HepG2 (cell line): ENCODE measurements around the gene GRM8. TPM values are rescaled to one million over a fixed set of nuclear protein-coding genes. Genes with fewer than 3 reads are reported as not detected.
"Not testable (repeated sequence)": the region's sequence is repeated elsewhere in the genome, so short reads cannot be mapped to it uniquely, and the experiment has no call there.

Experiments
- ATAC-seq: fragments of 200-7000 bp; cut with Tn5 transposase; 3 replicates; pipeline ENCODE4 v1.9.1; 2020; ENCODE audit warnings: mild to moderate bottlenecking, moderate library complexity
- BruUV-seq: library from RNA; stranded (reverse); fragments of 400-500 nt; replicated peaks from 2 replicates; lab custom pipeline; 2021; lab: Mats Ljungman, UMichigan
- CTCF ChIA-PET: fragments of 300-600 bp; formaldehyde crosslinking; extraction: SDS; loops from one replicate; lab custom pipeline; 2021; ENCODE audit warnings: low total read pairs, inconsistent platforms, low intra/inter-chr PET ratio; lab: Yijun Ruan, JAX
- POLR2A ChIA-PET: fragments of 350-600 bp; sonication (Branson Sonifier 250); formaldehyde crosslinking; loops from one replicate; lab custom pipeline; 2020; ENCODE audit warnings: antibody characterized with exemption, inconsistent platforms; lab: Yijun Ruan, JAX
- DNase-seq: peaks from one replicate; pipeline ENCODE4 v3.0.0-alpha.2; 2015; ENCODE audit warnings: low spot score
- FAIRE-seq: peaks from 3 replicates; lab custom pipeline; 2011; peaks lifted over from hg19 to GRCh38; lab: Jason Lieb, UNC
- H2AFZ ChIP-seq: one replicate; pipeline ENCODE4 v1.6.1; 2011; ENCODE audit warnings: low read length, inconsistent platforms
- H3K27ac ChIP-seq: fragments of 300-600 bp; 3 replicates; pipeline ENCODE4 v1.8.0; 2011; ENCODE audit warnings: mixed run types, mild to moderate bottlenecking, mixed read lengths, low read length, inconsistent platforms; ENCODE audit not compliant: insufficient read depth; ENCODE audit errors: extremely low read length
- H3K27me3 ChIP-seq, 2 experiments: fragments of 200-600 bp in 1 of 2; 2 replicates in 1 of 2; 3 replicates in 1 of 2; pipeline versions ENCODE4 v1.6.0 to v1.8.0; 2011; ENCODE audit warnings: low read length in 2 of 2, mild to moderate bottlenecking in 2 of 2, moderate library complexity in 2 of 2, inconsistent platforms in 1 of 2; ENCODE audit not compliant: insufficient read depth in 2 of 2, control insufficient read depth in 1 of 2
- H3K36me3 ChIP-seq, 2 experiments: fragments of 200-600 bp in 1 of 2; replicated peaks in 1 of 2; 2 replicates in 1 of 2; 3 replicates in 1 of 2; pipeline versions ENCODE4 v1.5.1 to v1.8.0; 2011; ENCODE audit warnings: low read length in 2 of 2, inconsistent platforms in 1 of 2; ENCODE audit not compliant: insufficient read depth in 2 of 2, control insufficient read depth in 1 of 2
- H3K4me1 ChIP-seq: 2 replicates; pipeline ENCODE4 v1.5.1; 2012; ENCODE audit warnings: low read length, inconsistent platforms; ENCODE audit not compliant: insufficient read depth
- H3K4me2 ChIP-seq: 2 replicates; pipeline ENCODE4 v1.6.0; 2011; ENCODE audit warnings: low read depth, low read length, inconsistent platforms
- H3K4me3 ChIP-seq, 3 experiments: fragments of 200-600 bp in 1 of 3; sonication (generic), shearing (Covaris generic) in 1 of 3; replicated peaks in 1 of 3; 2 replicates each; pipeline ENCODE4 v1.5.1; 2011 to 2016; ENCODE audit warnings: low read length in 3 of 3, inconsistent platforms in 2 of 3, low read depth in 2 of 3, mild to moderate bottlenecking in 2 of 3, control low read depth in 1 of 3, mixed read lengths in 1 of 3; ENCODE audit not compliant: insufficient read depth in 1 of 3
- H3K79me2 ChIP-seq: one replicate; pipeline ENCODE4 v1.6.1; 2011; ENCODE audit warnings: low read length, inconsistent platforms; ENCODE audit not compliant: insufficient read depth
- H3K9ac ChIP-seq: 2 replicates; pipeline ENCODE4 v1.6.0; 2011; ENCODE audit warnings: mild to moderate bottlenecking, low read depth, low read length, inconsistent platforms; ENCODE audit not compliant: insufficient read depth
- H3K9me3 ChIP-seq: 2 replicates; pipeline ENCODE4 v1.5.1; 2012; ENCODE audit warnings: mild to moderate bottlenecking, low read length
- H4K20me1 ChIP-seq: 2 replicates; pipeline ENCODE4 v1.6.0; 2011; ENCODE audit warnings: inconsistent platforms, mild to moderate bottlenecking, low read length, moderate library complexity; ENCODE audit not compliant: insufficient read depth
- ATF7 ChIP-seq, 2 experiments: fragments of 450-650 bp in 1 of 2; sonication (generic) in 1 of 2; formaldehyde crosslinking in 1 of 2; IDR thresholded peaks; 2 replicates each; pipeline versions ENCODE4 v1.4.0 to v1.6.1; 2016 to 2020; ENCODE audit warnings: antibody characterized with exemption in 1 of 2, mild to moderate bottlenecking in 1 of 2, missing genetic modification reagents in 1 of 2
- CCAR2 ChIP-seq: fragments of 200-400 bp; formaldehyde crosslinking; optimal IDR thresholded peaks from 2 replicates; pipeline ENCODE3; 2018; ENCODE audit warnings: low read depth, mild to moderate bottlenecking, low read length, moderate library complexity
- CREB1 ChIP-seq, 2 experiments: fragments of 450-650 bp in 1 of 2; IDR thresholded peaks; 2 replicates each; pipeline ENCODE4 v1.6.1; 2016 to 2017; ENCODE audit warnings: control low read depth in 1 of 2, mild to moderate bottlenecking in 1 of 2, missing compliant biosample characterization in 1 of 2, missing genetic modification characterization in 1 of 2
- KMT2B ChIP-seq: IDR thresholded peaks from 2 replicates; pipeline ENCODE4 v1.6.1; 2016; ENCODE audit warnings: missing genetic modification reagents, missing compliant biosample characterization
- TAF15 ChIP-seq: fragments of 200-400 bp; formaldehyde crosslinking; IDR thresholded peaks from one replicate; pipeline ENCODE4 v1.6.1; 2018; ENCODE audit warnings: mild to moderate bottlenecking, low read depth, low read length; ENCODE audit not compliant: poor library complexity, severe bottlenecking
- TBL1XR1 ChIP-seq: fragments of 150-350 bp; IDR thresholded peaks from 2 replicates; pipeline ENCODE4 v1.6.1; 2014; ENCODE audit warnings: borderline replicate concordance, low read length; ENCODE audit not compliant: partially characterized antibody
- THAP11 ChIP-seq: IDR thresholded peaks from 2 replicates; pipeline ENCODE4 v1.6.1; 2016; ENCODE audit warnings: missing biosample characterization, missing genetic modification reagents
- ZFP41 ChIP-seq: sonication (generic); formaldehyde crosslinking; IDR thresholded peaks from 2 replicates; pipeline ENCODE4 v1.4.0; 2020; ENCODE audit warnings: mild to moderate bottlenecking, missing genetic modification reagents, borderline replicate concordance
- ZNF530 ChIP-seq: sonication (generic); formaldehyde crosslinking; IDR thresholded peaks from 2 replicates; pipeline ENCODE4 v1.5.0; 2020; ENCODE audit warnings: low read depth, mild to moderate bottlenecking, missing genetic modification reagents
- WGBS: methylation state at CpG from one replicate; pipeline ENCODE4 v1.1.6; 2017; ENCODE audit warnings: low lambda C conversion rate; 5-methylcytosine and 5-hydroxymethylcytosine counted together
- in situ Hi-C: cut with HindIII; loops from 2 replicates; pipeline ENCODE4 v1.10.0; 2017; ENCODE audit warnings: low pct_unique_long_range_greater_than_20kb; ENCODE audit not compliant: extremely low pct_ligation_motif_present
- intact Hi-C: fragments of 100-400 bp; cut with micrococcal nuclease; formaldehyde crosslinking; loops from one replicate; pipeline ENCODE4 v1.10.0; 2022; ENCODE audit not compliant: unreplicated experiment
- polyA plus RNA-seq, 8 experiments: library from polyadenylated mRNA; depleted of rRNA in 3 of 8; stranded (reverse) in 7 of 8; unstranded in 1 of 8; fragments of >200 nt; fragmentation: Illumina TruSeq in 4 of 8; extraction: Trizol in 4 of 8; gene quantifications; 2 replicates each; pipeline versions ENCODE4 v1.2.1 to v1.2.3, GENCODE V29; 2011 to 2016; ENCODE audit warnings: low read depth in 4 of 8, missing spikeins in 1 of 8, mixed read lengths in 1 of 8; ENCODE audit not compliant: insufficient read depth in 1 of 8
- total RNA-seq, 5 experiments: library from RNA; depleted of rRNA; stranded (reverse); fragments of >200 nt; fragmentation: Illumina TruSeq; extraction: Trizol; gene quantifications; 2 replicates each; pipeline ENCODE4 v1.2.3, GENCODE V29; 2016; ENCODE audit warnings: low read depth in 1 of 5
- TF ChIP-seq, protein P1 (sequence below): sonication (generic); formaldehyde crosslinking; IDR thresholded peaks from 2 replicates; pipeline ENCODE4 v1.9.0; 2021; ENCODE audit warnings: missing genetic modification reagents, mild to moderate bottlenecking, borderline replicate concordance
- TF ChIP-seq, protein P2 (sequence below): sonication (generic); IDR thresholded peaks from 2 replicates; pipeline ENCODE4 v1.6.1; 2016; ENCODE audit warnings: low read depth, borderline replicate concordance

Gene GRM8
- total and polyA plus RNA-seq, 2 of the 13 experiments (the other 11 are each of a cell fraction or from before 2014, with no cell fraction given): not detected

DNA sequence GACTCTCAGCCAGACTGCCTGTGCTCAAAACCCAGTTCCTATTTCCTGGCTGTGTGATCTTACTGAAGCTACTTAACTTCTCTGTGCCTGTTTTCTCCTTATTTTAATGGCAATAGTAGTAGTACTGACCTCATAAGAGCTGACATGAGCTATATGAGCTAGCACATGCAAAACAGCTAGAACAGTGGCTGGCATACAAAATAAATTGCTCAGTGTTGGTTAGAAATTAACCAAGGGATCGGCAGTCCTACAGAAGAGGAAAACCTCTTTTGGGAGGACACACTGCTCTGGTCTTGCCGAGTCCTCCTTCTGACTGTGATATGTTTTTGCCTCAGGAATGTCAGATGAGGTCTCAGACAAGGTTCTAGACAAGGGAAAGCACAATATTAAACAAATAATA lies 322.6 kb downstream of the GRM8 start (continued):
- TF ChIP-seq KMT2B (CRISPR knock-in tag) (no peak), THAP11 (CRISPR knock-in tag) (no peak)

DNA sequence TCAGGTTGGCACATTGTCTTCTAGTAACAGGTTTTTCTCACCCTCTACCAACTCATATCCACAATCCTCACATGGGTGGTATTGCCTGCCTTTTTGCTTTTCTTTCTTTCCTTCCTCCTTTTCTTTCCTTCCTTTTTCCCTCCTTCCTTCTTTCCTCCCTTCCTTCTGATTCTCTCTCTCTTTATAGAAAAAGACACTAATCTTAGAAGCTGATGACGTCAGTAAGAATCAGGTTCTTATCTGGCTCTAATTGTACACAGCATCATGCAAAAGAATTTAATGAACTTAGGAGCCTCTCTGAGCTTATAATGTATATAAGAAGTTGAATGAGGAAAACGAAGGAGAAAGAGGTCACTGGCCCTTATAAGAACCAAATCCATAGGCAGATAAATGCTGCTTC lies 328.3 kb downstream of the GRM8 start:
- no peak overlapping the region for H3K27ac ChIP-seq
- H3K79me2 ChIP-seq: no peaks in the 10 kb centered on the region
- no peaks in the 10 kb centered on the region for H3K27me3 ChIP-seq
- no TSS peak for BruUV-seq
- FAIRE-seq (no peak), ATAC-seq (no peak), DNase-seq (no peak)
- WGBS: 1% methylated on average over 2 of the region's 2 CpGs
- H4K20me1 ChIP-seq: no peaks in the 10 kb centered on the region
- H3K9me3 ChIP-seq: no peaks in the 10 kb centered on the region
- in situ Hi-C loops (no loop called here), intact Hi-C loops (no loop called here)
- no peak overlapping the region for H3K4me2 ChIP-seq
- H3K9ac ChIP-seq: no peak overlapping the region
- TF ChIP-seq TAF15 (no peak), CCAR2 (no peak), TBL1XR1 (no peak), ATF7 (IDR thresholded peaks at IDR 0.05) (peak; percentile 94), ATF7 (CRISPR knock-in tag; IDR thresholded peaks at IDR 0.05) (no peak), CREB1 (IDR thresholded peaks at IDR 0.05) (peak; percentile 93), CREB1 (CRISPR knock-in tag; IDR thresholded peaks at IDR 0.05) (no peak), ZFP41 (CRISPR knock-in tag) (no peak), ZNF530 (CRISPR knock-in tag) (no peak)
- TF ChIP-seq, protein P1, sequence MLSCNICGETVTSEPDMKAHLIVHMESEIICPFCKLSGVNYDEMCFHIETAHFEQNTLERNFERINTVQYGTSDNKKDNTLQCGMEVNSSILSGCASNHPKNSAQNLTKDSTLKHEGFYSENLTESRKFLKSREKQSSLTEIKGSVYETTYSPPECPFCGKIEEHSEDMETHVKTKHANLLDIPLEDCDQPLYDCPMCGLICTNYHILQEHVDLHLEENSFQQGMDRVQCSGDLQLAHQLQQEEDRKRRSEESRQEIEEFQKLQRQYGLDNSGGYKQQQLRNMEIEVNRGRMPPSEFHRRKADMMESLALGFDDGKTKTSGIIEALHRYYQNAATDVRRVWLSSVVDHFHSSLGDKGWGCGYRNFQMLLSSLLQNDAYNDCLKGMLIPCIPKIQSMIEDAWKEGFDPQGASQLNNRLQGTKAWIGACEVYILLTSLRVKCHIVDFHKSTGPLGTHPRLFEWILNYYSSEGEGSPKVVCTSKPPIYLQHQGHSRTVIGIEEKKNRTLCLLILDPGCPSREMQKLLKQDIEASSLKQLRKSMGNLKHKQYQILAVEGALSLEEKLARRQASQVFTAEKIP (CRISPR knock-in tag): no peak
- TF ChIP-seq, protein P2, sequence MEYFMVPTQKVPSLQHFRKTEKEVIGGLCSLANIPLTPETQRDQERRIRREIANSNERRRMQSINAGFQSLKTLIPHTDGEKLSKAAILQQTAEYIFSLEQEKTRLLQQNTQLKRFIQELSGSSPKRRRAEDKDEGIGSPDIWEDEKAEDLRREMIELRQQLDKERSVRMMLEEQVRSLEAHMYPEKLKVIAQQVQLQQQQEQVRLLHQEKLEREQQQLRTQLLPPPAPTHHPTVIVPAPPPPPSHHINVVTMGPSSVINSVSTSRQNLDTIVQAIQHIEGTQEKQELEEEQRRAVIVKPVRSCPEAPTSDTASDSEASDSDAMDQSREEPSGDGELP: no peak
- H3K4me3 ChIP-seq: no peak overlapping the region
- H3K4me1 ChIP-seq: no peaks in the 10 kb centered on the region
- no peaks in the 10 kb centered on the region for H3K36me3 ChIP-seq
- ChIA-PET POLR2A (no interaction called here), CTCF (no interaction called here)
- no peak overlapping the region for H2AFZ ChIP-seq

- DNase-seq, H3K79me2 ChIP-seq, H4K20me1 ChIP-seq, H3K27me3 ChIP-seq, FAIRE-seq, CTCF ChIA-PET, H3K4me2 ChIP-seq, H2AFZ ChIP-seq, H3K4me3 ChIP-seq, H3K36me3 ChIP-seq, in situ Hi-C loops, H3K9ac ChIP-seq, H3K9me3 ChIP-seq, H3K4me1 ChIP-seq, POLR2A ChIA-PET, BruUV-seq, H3K27ac ChIP-seq, ATAC-seq: not testable (repeated sequence)
- intact Hi-C loops: loop anchor here (2.0 kb wide), 1 partner anchor 37 kb away; no protein-coding TSS in a partner anchor
- WGBS: 40% methylated on average over 4 of the region's 4 CpGs
These were observed 341.1 kb downstream of the GRM8 start for GRCh38 chr7:126911627-126912026.
